Thymus (tissue), 11 donors: ENCODE measurements around the gene TDRD9. TPM values are rescaled to one million over a fixed set of nuclear protein-coding genes. Genes with fewer than 3 reads are reported as not detected.
A peak's percentile ranks its signal among the peaks of the same experiment; 100 is the strongest.

Experiments
- DNase-seq, 9 donors: peaks; one replicate each; pipeline ENCODE4 v3.0.0-alpha.2; 2013; ENCODE audit warnings: low spot score in 9 of 9, low read depth in 6 of 9, missing footprints in 1 of 9
- H3K27ac ChIP-seq, 2 donors: one replicate each; pipeline ENCODE4 v1.5.1; 2013; ENCODE audit warnings: control low read depth in 1 of 2, low read depth in 1 of 2, low read length in 1 of 2, mild to moderate bottlenecking in 1 of 2, moderate library complexity in 1 of 2
- H3K27me3 ChIP-seq, 2 donors: one replicate each; pipeline ENCODE4 v1.5.1; 2013; ENCODE audit warnings: low read length in 1 of 2; ENCODE audit not compliant: control insufficient read depth in 2 of 2, insufficient read depth in 1 of 2
- H3K36me3 ChIP-seq, 2 donors: one replicate each; pipeline ENCODE4 v1.5.1; 2013; ENCODE audit warnings: low read length in 1 of 2, mild to moderate bottlenecking in 1 of 2, moderate library complexity in 1 of 2; ENCODE audit not compliant: control insufficient read depth in 2 of 2, insufficient read depth in 2 of 2
- H3K4me1 ChIP-seq, 2 donors: one replicate each; pipeline ENCODE4 v1.5.1; 2013; ENCODE audit warnings: low read length in 2 of 2; ENCODE audit not compliant: control insufficient read depth in 2 of 2, insufficient read depth in 2 of 2
- H3K4me3 ChIP-seq, 2 donors: one replicate each; pipeline ENCODE4 v1.5.1; 2013; ENCODE audit warnings: low read length in 2 of 2, control low read depth in 1 of 2, mild to moderate bottlenecking in 1 of 2
- H3K9me3 ChIP-seq, 2 donors: one replicate each; pipeline ENCODE4 v1.5.1; 2013; ENCODE audit warnings: low read length in 1 of 2, mild to moderate bottlenecking in 1 of 2; ENCODE audit not compliant: control insufficient read depth in 2 of 2, insufficient read depth in 1 of 2
- WGBS: extraction: QIAGEN DNeasy Blood & Tissue Kit; methylation state at CpG from one replicate; pipeline ENCODE4 v1.1.7; 2013; 5-methylcytosine and 5-hydroxymethylcytosine counted together
- polyA plus RNA-seq: library from polyadenylated mRNA; stranded (reverse); fragments of 200-250 nt; gene quantifications from one replicate; pipeline ENCODE4 v1.2.3, GENCODE V29; 2013
- total RNA-seq: library from RNA; stranded (reverse); fragments of 120-200 nt; gene quantifications from one replicate; pipeline ENCODE4 v1.2.4, GENCODE V29; 2013
- donor health status: healthy.

TDRD9 gene
- total and polyA plus RNA-seq, 2 donors: 0.76 to 3.8 TPM

DNA sequence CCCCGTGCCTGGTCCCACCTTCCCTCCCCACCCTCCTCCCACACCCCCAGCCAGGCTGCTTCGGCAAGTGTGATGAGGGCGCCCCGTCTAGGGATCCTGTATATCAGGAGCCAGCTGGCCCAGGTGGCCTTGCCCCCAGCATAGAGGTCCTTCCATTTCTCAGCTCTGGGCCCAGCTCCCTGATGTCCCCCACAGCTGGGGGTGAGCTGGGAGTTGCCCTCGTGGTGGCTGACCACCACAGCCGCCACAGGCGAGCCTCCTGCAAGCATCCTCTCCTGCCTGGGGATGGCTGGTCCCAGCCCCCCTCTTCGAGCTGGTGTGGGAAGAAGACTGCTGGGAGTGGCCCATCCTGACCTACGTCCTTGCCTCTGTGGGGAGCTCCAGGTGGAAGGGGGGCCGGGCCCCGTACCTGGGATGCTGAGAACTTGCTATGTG is 164.7 kb downstream of the TDRD9 start:
- Histone ChIP-seq H3K9me3 (no peaks in the 10 kb centered on the region), H3K4me3 (no peak overlapping the region), H3K36me3 (no peaks in the 10 kb centered on the region), H3K27ac (no peak overlapping the region), H3K27me3 (peaks cover 0 to 1% of the 10 kb centered on the region in 2 donors), H3K4me1 (no peaks in the 10 kb centered on the region)
- 82% methylated on average over 11 of the region's 11 CpGs for WGBS
- DNase-seq: no peak

DNA sequence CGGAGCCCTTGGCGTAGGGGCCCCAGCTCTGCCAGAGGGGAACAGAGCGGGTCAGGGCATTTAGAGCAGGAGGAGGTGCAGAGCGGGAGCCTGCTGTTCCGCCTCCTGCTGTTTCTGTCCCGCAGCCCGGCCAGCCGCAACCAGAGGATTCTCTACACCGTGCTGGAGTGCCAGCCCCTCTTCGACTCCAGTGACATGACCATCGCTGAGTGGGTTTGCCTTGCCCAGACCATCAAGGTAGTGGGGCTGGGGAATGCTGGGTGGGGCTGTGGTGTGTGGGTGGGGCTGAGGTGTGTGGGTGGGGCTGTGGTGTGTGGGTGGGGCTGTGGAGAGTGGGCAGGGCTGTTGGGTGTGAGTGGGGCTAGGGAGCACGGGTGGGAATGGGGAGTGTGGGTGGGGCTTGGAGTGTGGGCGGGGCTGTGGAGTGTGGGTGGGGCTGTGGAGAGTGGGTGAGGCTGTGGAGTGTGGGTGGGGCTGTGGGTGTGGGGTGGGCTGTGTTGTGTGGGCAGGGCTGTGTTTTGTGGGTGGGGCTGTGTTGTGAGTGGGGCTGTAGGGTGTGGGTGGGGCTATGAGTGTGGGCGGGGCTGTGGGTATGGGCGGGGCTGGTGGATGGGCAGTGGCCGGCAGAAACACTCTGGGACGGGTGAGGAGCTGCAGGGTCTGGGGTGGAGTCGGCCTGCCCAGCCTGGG is 165.3 kb downstream of the TDRD9 start:
- Histone ChIP-seq H3K36me3 (no peaks in the 10 kb centered on the region), H3K27me3 (no peaks in the 10 kb centered on the region), H3K4me1 (no peaks in the 10 kb centered on the region), H3K27ac (no peak overlapping the region), H3K9me3 (no peaks in the 10 kb centered on the region), H3K4me3 (no peak overlapping the region)
- DNase-seq: no peak
- 75% methylated on average over 18 of the region's 18 CpGs for WGBS

GRCh38 chr14:104094056-104094708 is 165.9 kb downstream of the TDRD9 start:
- no peaks in the 10 kb centered on the region for H3K9me3 ChIP-seq
- no peak for DNase-seq
- no peaks in the 10 kb centered on the region for H3K36me3 ChIP-seq
- H3K4me3 ChIP-seq: no peak overlapping the region
- H3K27me3 ChIP-seq: no peaks in the 10 kb centered on the region
- H3K27ac ChIP-seq: no peak overlapping the region
- 65% methylated on average over 20 of the region's 20 CpGs for WGBS
- no peaks in the 10 kb centered on the region for H3K4me1 ChIP-seq

DNA sequence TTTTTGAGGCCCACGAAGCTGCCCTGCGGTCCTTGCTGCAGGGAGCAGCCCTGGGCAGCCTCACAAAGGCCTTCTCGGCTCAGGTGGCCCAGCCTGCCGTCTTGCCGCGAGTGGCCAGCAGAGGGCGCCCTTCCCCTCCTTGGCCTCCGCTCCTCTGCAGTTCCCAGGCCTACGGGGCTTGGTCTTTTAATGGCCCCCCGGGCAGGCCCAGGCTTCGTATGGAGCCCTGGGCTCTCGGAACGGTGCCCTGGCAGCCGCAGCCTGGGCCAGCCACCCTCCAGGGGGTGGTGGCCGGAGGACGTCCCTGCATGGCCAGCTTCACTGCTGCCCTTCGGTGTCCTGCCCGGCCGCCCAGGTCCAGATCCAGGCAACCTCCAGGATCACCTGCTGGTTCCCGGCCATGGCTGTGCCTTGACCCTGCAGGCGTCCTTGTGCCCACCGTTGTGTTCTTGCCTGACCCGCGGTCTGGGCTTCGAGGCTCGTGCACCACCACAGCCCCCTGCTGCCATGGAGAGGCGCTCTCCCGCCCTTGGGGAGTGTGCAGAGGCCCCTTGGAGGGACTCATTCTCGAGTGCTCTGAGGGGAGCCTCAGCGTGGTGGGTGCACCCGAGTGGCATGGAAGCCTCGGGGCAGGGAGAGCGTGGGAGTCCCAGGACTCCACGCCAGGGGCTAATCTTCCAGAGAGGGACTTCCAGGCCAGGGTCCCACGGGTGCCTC is 166.6 kb downstream of the TDRD9 start:
- DNase-seq: peak in 7 of 9 donors; percentile 10 to 52 (median 22)

GRCh38 chr14:104095426-104096310 is 167.4 kb downstream of the TDRD9 start:
- H3K36me3 ChIP-seq: no peaks in the 10 kb centered on the region
- H3K27ac ChIP-seq: no peak overlapping the region
- H3K9me3 ChIP-seq: no peaks in the 10 kb centered on the region
- H3K4me1 ChIP-seq: no peaks in the 10 kb centered on the region
- H3K4me3 ChIP-seq: no peak overlapping the region
- 91% methylated on average over 31 of the region's 31 CpGs for WGBS
- no peak for DNase-seq
- H3K27me3 ChIP-seq: no peaks in the 10 kb centered on the region

More for the DNA sequence above, 166.6 kb downstream of the TDRD9 start:
- Histone ChIP-seq H3K9me3 (no peaks in the 10 kb centered on the region), H3K27me3 (no peaks in the 10 kb centered on the region), H3K27ac (no peak overlapping the region), H3K4me3 (no peak overlapping the region), H3K36me3 (no peaks in the 10 kb centered on the region), H3K4me1 (no peaks in the 10 kb centered on the region)
- 52% methylated on average over 35 of the region's 35 CpGs for WGBS

DNA sequence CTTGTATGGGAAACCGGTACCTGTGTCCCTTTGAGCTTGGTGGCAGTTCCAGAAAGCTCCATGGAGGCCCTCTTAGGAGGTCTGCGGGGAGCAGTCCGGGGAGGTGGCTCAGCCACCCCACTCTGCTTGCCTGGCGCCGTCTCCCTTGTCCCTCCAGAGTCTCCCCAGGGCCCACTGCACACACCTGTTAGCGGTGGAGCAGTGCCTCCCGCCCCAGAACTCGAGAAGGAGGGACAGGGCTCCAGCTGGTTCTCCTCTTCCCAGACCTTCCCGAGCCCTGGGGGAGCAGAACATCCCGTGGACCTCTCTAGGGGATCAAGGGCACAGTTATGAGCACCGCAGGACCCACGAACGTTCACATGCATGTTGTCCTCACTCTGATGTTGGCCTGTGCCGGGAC is 168.1 kb downstream of the TDRD9 start:
- no peak overlapping the region for H3K27ac ChIP-seq
- H3K36me3 ChIP-seq: no peaks in the 10 kb centered on the region
- H3K4me3 ChIP-seq: no peak overlapping the region
- H3K4me1 ChIP-seq: no peaks in the 10 kb centered on the region
- 93% methylated on average over 14 of the region's 14 CpGs for WGBS
- no peaks in the 10 kb centered on the region for H3K27me3 ChIP-seq
- no peaks in the 10 kb centered on the region for H3K9me3 ChIP-seq
- no peak for DNase-seq

DNA sequence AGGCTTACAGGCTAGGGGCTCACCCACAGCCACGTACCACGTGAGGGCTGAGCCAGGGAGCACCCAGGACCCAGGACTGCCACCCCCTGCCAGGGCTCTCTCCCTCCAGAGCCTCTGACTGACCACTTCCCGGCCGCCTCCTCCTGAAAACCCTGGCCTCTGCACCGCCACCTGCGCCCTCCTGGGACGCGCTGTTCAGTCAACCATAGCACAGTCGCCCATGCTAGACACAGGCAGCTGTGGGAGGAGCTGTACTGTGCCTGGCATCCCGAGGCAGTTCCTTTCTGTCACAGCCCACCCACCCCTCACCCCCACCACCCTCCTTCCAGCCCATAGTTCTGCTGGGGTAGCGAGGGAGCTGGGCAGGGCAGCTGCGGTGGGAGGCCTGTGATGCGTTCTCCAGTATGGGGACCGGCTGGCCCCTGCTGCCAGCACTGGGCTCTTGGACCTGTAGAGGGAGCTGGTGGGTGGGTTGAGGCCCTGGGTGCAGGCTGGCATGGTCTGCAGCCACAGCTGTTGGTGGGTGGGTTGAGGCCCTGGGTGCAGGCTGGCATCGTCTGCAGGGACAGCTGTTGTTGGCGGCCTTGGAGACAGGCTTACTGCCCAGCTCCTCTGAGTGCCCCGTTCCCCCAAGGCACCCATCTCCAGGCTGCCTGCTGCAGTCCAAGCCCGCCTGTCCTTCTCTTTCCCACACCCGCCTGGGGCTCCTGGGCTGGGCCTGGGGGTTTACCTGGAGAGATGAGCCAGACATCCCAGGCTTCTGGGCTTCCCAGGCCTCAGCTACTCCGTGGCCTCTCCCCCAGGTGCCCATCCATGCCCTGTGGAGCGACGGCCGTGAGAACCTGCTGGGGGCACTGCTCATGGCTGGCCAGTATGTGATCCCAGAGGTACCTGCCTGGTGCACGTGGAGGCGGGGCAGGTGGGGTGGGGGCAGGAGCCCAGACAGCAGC is 168.8 kb downstream of the TDRD9 start:
- H3K9me3 ChIP-seq: no peaks in the 10 kb centered on the region
- H3K27me3 ChIP-seq: no peaks in the 10 kb centered on the region
- 82% methylated on average over 25 of the region's 25 CpGs for WGBS
- no peaks in the 10 kb centered on the region for H3K4me1 ChIP-seq
- no peaks in the 10 kb centered on the region for H3K36me3 ChIP-seq
- no peak for DNase-seq
- H3K27ac ChIP-seq: no peak overlapping the region
- H3K4me3 ChIP-seq: no peak overlapping the region
